NB4 (cell line): ENCODE measurements around the gene ZNF394.

ENCODE experiments used
- DNase-seq: peaks from one replicate; pipeline ENCODE4 v3.0.0; 2010; ENCODE audit warnings: low read depth
- H3K4me3 ChIP-seq: one replicate; pipeline ENCODE4 v1.5.1; 2011; ENCODE audit warnings: mild to moderate bottlenecking, low read depth, low read length, moderate library complexity
- MYC ChIP-seq: IDR thresholded peaks from 2 replicates; pipeline ENCODE4 v1.6.1; 2011; ENCODE audit warnings: low read depth, low read length
- POLR2A ChIP-seq: IDR thresholded peaks from 2 replicates; pipeline ENCODE4 v1.6.1; 2011; ENCODE audit warnings: mild to moderate bottlenecking; ENCODE audit not compliant: insufficient read length; ENCODE audit errors: extremely low read depth
- TF ChIP-seq, protein P1 (sequence below): IDR thresholded peaks from 2 replicates; pipeline ENCODE4 v1.6.1; 2011; ENCODE audit warnings: low read depth, low read length
- TF ChIP-seq, protein P2 (sequence below): IDR thresholded peaks from one replicate; pipeline ENCODE4 v1.5.1; 2012; ENCODE audit warnings: low read depth, low read length

Gene ZNF394

DNA sequence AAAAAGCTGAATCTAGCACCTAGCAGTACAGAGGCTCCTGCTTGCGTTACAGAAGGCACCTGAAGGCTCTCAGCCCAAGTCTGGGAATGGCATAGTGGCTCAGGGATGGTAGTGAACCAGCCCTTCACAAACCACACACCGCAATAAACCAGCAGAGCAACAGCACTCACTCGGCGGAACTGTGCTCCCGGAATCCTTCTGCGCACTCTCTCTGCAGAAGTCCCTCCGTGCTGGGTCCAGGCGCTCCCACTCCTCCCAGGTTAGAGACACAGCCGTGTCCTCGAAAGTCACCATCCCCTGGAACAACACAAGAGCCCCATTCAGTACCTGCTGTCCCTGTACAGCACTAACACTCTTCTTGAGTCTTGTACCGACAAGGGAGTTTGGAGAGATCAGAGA, 1.5 kb downstream of the ZNF394 start:
- TF ChIP-seq POLR2A (no peak), MYC (no peak)
- TF ChIP-seq, protein P1, sequence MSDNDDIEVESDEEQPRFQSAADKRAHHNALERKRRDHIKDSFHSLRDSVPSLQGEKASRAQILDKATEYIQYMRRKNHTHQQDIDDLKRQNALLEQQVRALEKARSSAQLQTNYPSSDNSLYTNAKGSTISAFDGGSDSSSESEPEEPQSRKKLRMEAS, result no peak
- TF ChIP-seq, protein P2, sequence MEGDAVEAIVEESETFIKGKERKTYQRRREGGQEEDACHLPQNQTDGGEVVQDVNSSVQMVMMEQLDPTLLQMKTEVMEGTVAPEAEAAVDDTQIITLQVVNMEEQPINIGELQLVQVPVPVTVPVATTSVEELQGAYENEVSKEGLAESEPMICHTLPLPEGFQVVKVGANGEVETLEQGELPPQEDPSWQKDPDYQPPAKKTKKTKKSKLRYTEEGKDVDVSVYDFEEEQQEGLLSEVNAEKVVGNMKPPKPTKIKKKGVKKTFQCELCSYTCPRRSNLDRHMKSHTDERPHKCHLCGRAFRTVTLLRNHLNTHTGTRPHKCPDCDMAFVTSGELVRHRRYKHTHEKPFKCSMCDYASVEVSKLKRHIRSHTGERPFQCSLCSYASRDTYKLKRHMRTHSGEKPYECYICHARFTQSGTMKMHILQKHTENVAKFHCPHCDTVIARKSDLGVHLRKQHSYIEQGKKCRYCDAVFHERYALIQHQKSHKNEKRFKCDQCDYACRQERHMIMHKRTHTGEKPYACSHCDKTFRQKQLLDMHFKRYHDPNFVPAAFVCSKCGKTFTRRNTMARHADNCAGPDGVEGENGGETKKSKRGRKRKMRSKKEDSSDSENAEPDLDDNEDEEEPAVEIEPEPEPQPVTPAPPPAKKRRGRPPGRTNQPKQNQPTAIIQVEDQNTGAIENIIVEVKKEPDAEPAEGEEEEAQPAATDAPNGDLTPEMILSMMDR, result no peak
- DNase-seq, result peak; percentile 64
- H3K4me3 ChIP-seq, result peak overlapping the region; percentile 98

DNA sequence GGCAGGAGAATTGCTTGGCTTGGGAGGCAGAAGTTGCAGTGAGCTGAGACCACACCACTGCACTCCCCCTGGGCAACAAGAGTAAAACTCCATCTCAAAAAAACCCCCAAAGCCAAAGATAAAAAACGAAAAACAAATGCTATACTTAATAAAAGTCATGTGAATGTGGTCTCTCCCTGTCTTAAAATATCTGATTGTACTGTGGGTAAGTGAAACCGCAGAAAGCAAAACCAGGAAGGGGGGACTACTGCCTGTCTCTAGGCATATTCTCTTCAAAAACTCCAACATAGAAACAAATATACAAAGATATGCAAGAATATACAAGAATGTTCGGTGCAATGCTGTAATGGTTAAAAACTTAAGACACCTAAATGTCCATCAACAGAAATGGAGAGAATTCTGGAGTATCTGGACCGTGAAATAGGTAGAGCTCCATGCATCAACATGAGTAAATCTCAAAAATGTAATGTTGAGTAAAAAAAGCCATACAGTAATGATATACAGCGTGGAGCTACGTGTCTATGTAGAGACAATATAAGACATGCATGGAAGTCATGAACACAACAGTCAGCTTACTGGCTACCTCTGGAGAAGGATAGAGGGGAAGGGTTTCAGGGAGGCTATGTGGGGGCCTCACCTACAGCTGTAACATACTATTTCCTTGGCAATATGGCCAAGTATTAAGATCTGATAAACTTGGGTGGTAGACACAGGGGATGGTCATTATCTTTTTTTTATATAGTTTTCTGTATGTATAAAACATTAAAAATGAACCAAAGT, 2.1 kb downstream of the ZNF394 start:
- peak overlapping the region; percentile 98 for H3K4me3 ChIP-seq
- DNase-seq, result no peak
- TF ChIP-seq MYC, result no peak
- TF ChIP-seq, protein P1, result no peak
- TF ChIP-seq, protein P2, result no peak
- no peak for TF ChIP-seq POLR2A

DNA sequence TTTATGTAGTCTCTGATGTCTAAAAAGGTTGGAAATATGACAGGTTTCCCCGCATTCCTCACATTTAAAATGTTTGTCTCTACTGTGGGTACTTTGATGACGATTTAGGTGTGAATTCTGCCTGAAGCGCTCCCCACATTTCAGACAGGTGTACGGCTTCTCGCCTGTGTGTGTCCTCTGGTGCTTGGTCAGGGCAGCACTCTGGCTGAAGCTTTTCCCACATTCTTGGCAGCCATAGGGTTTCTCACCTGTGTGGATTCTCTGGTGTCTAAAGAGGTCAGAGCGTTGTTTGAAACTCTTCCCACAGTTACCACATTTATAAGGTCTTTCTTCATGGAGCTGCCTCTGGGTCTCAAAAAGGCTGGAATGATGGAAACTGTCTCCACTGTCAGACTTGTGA, 6.3 kb downstream of the ZNF394 start:
- TF ChIP-seq MYC (no peak), POLR2A (no peak)
- TF ChIP-seq, protein P2, result no peak
- TF ChIP-seq, protein P1, result no peak
- no peak for DNase-seq
- no peak overlapping the region for H3K4me3 ChIP-seq

DNA sequence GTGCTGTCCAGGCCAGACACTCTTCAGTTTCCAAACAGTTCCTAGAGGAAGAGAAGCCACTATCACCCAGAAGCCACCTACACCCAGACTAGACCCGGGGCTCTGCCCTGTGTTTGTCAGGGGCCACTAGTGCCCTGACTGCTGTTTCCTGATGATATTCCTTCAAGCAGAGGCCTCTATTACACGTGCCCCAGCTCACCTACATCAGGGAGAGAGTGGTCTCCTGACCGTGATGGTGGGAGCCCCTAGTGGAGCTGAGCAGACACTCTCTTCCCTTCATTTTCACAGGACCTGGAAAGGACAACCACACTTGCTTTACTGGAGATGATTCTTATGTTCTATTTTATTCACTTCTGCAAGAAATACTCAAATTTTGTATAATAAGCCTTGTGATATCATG, 9.2 kb downstream of the ZNF394 start:
- DNase-seq, result no peak
- no peak for TF ChIP-seq POLR2A
- TF ChIP-seq, protein P2, result peak; percentile 10
- TF ChIP-seq MYC, result no peak
- H3K4me3 ChIP-seq, result no peak overlapping the region

DNA sequence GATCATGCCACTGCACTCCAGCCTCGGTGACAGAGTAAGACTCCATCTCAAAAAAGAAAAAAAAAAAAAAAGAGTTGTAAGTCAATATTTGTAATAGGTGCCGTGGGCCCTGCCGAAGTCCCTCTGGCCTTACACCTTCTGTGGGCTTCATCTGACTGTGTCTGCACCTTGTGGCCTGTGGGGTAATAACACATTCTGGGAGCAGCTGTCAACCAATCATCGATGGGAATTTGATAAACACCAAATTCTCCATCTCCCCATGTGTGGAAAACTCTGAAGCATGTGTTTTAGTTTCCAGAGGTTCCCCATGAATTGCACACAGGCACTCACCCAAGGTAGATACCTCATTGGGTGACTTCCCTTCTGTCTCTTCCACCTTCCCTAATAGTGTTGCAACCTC, 10.8 kb downstream of the ZNF394 start:
- TF ChIP-seq POLR2A (no peak), MYC (no peak)
- TF ChIP-seq, protein P1, result peak; percentile 13; the same call in 1 of the 2 replicates
- TF ChIP-seq, protein P2, result peak; percentile 8
- peak; percentile 40 for DNase-seq
- no peak overlapping the region for H3K4me3 ChIP-seq

DNA sequence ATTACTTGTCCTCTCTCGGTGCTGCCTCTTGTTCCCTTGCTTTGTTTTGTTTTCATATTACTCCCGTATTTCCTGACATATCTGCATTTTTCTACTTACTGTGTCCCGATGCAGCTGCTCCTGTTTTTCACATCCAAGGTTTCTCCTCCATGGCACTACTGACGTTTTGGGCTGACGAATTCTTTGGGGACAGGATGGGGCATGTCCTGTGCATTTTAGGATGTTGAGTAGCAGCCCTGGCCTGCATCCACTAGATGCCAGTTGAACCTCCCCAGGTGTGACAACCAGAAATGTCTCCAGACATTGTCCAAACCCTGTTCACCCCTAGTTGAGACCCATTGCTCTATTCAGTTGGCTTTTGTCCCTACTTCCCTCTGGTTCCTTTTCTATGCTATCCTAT, 15.0 kb downstream of the ZNF394 start:
- DNase-seq, result no peak
- no peak overlapping the region for H3K4me3 ChIP-seq
- TF ChIP-seq, protein P2, result no peak
- TF ChIP-seq MYC (no peak), POLR2A (no peak)
- TF ChIP-seq, protein P1, result no peak
